B cell (primary cell): ENCODE data around the gene SLC9A7. TPM values are rescaled to one million over a fixed set of nuclear protein-coding genes. Genes with fewer than 3 reads are reported as not detected.

Experiments used
- ATAC-seq: fragments of 200-7000 bp; cut with Tn5 transposase; one replicate; pipeline ENCODE4 v1.10.0; 2021; ENCODE audit warnings: low read depth, mild to moderate bottlenecking, moderate number of reproducible peaks, moderate library complexity
- CTCF ChIA-PET: fragments of 350-600 bp; sonication (Branson Sonifier 250); formaldehyde crosslinking; loops from one replicate; lab custom pipeline; 2021; ENCODE audit warnings: antibody characterized with exemption, inconsistent platforms; lab: Charles Lee
- POLR2A ChIA-PET: fragments of 350-600 bp; sonication (Branson Sonifier 250); formaldehyde crosslinking; loops from one replicate; lab custom pipeline; 2021; ENCODE audit warnings: antibody characterized with exemption; lab: Charles Lee
- DNase-seq: peaks from one replicate; pipeline ENCODE4 v3.0.0; 2013
- H2AFZ ChIP-seq: 2 replicates; pipeline ENCODE4 v1.6.1; 2012; ENCODE audit warnings: mild to moderate bottlenecking, low read depth, low read length; ENCODE audit not compliant: insufficient read depth, poor library complexity, severe bottlenecking
- H3K27ac ChIP-seq, 2 donors: 1 replicate in 1 of 2; 2 replicates in 1 of 2; pipeline ENCODE4 v1.5.1; 2012 to 2013; ENCODE audit warnings: low read length in 2 of 2, mild to moderate bottlenecking in 2 of 2, moderate library complexity in 1 of 2
- H3K27me3 ChIP-seq, 4 experiments: fragments of 200-600 bp in 1 of 4; sonication (generic) in 1 of 4; replicated peaks in 1 of 4; 1 replicate in 2 of 4; 2 replicates in 2 of 4; pipeline versions ENCODE4 v1.6.1 to v1.7.0; 2013 to 2016; ENCODE audit warnings: low read length in 3 of 4, mild to moderate bottlenecking in 2 of 4, mixed read lengths in 1 of 4, moderate library complexity in 1 of 4; ENCODE audit not compliant: insufficient read depth in 4 of 4, control insufficient read depth in 3 of 4; ENCODE audit errors: control extremely low read depth in 1 of 4
- H3K36me3 ChIP-seq, 2 experiments: replicated peaks in 1 of 2; 1 replicate in 1 of 2; 2 replicates in 1 of 2; pipeline versions ENCODE4 v1.6.1 to v1.7.1; 2013; ENCODE audit warnings: low read length in 1 of 2; ENCODE audit not compliant: insufficient read depth in 2 of 2, control insufficient read depth in 1 of 2; ENCODE audit errors: control extremely low read depth in 1 of 2, extremely low read depth in 1 of 2
- H3K4me1 ChIP-seq, 2 donors: fragments of 200-600 bp in 1 of 2; sonication (generic) in 1 of 2; 1 replicate in 1 of 2; 2 replicates in 1 of 2; pipeline versions ENCODE4 v1.5.1 to v1.6.1; 2013 to 2017; ENCODE audit warnings: low read length in 2 of 2; ENCODE audit not compliant: control insufficient read depth in 2 of 2, insufficient read depth in 2 of 2
- H3K4me2 ChIP-seq: replicated peaks from 2 replicates; pipeline ENCODE3; 2012; ENCODE audit warnings: mild to moderate bottlenecking, low read depth, low read length; ENCODE audit not compliant: poor library complexity, severe bottlenecking
- H3K4me3 ChIP-seq, 5 experiments: fragments of 200-600 bp in 1 of 5; sonication (generic) in 1 of 5; 1 replicate in 3 of 5; 2 replicates in 2 of 5; pipeline versions ENCODE4 v1.5.1 to v1.7.0; 2011 to 2016; ENCODE audit warnings: low read length in 4 of 5, mild to moderate bottlenecking in 4 of 5, low read depth in 2 of 5, control low read depth in 1 of 5, moderate library complexity in 1 of 5; ENCODE audit not compliant: insufficient read depth in 1 of 5; ENCODE audit errors: control extremely low read depth in 1 of 5, extremely low read depth in 1 of 5
- H3K79me2 ChIP-seq: fragments of 200-600 bp; sonication (generic); one replicate; pipeline ENCODE4 v1.6.0; 2016; ENCODE audit warnings: low read length; ENCODE audit not compliant: control insufficient read depth, insufficient read depth
- H3K9ac ChIP-seq: fragments of 200-600 bp; sonication (generic); 2 replicates; pipeline ENCODE4 v1.6.1; 2017; ENCODE audit warnings: mild to moderate bottlenecking, low read length, moderate library complexity
- H3K9me3 ChIP-seq, 3 donors: one replicate each; pipeline versions ENCODE4 v1.6.1 to v1.7.1; 2013; ENCODE audit warnings: low read length in 2 of 3; ENCODE audit not compliant: control insufficient read depth in 2 of 3, insufficient read depth in 1 of 3; ENCODE audit errors: control extremely low read depth in 1 of 3
- H4K20me1 ChIP-seq: 2 replicates; pipeline ENCODE4 v1.6.0; 2012; ENCODE audit warnings: mild to moderate bottlenecking, low read length; ENCODE audit not compliant: insufficient read depth, control insufficient read depth, poor library complexity, severe bottlenecking
- H3K27ac Mint-ChIP-seq: one replicate; pipeline ENCODE4 v1.8.0; 2021; ENCODE audit warnings: mixed read lengths
- H3K27me3 Mint-ChIP-seq: one replicate; pipeline ENCODE4 v1.8.0; 2021; ENCODE audit warnings: mixed read lengths
- H3K4me1 Mint-ChIP-seq: one replicate; pipeline ENCODE4 v1.8.0; 2021; ENCODE audit warnings: mixed read lengths
- H3K4me3 Mint-ChIP-seq: one replicate; pipeline ENCODE4 v1.8.0; 2021; ENCODE audit warnings: mixed read lengths
- H3K9me3 Mint-ChIP-seq: one replicate; pipeline ENCODE4 v1.8.0; 2022; ENCODE audit warnings: mixed read lengths; ENCODE audit not compliant: insufficient read depth
- CTCF ChIP-seq: fragments of 200-600 bp; IDR thresholded peaks from one replicate; pipeline ENCODE4 v1.8.0; 2022; ENCODE audit warnings: antibody characterized with exemption, mild to moderate bottlenecking
- EZH2 ChIP-seq: IDR thresholded peaks from 2 replicates; pipeline ENCODE4 v1.6.1; 2012; ENCODE audit warnings: borderline replicate concordance, low read depth, mild to moderate bottlenecking, moderate library complexity, low read length; ENCODE audit not compliant: insufficient read depth, poor library complexity, severe bottlenecking
- WGBS: methylation state at CpG from one replicate; pipeline ENCODE4 v1.1.5; 2013; ENCODE audit warnings: missing lambda C conversion rate; ENCODE audit not compliant: insufficient coverage; 5-methylcytosine and 5-hydroxymethylcytosine counted together
- intact Hi-C: fragments of 100-400 bp; cut with micrococcal nuclease; formaldehyde crosslinking; loops from one replicate; pipeline ENCODE4 v1.10.0; 2022
- polyA plus RNA-seq: library from polyadenylated mRNA; depleted of rRNA; stranded (reverse); fragments of >200 nt; gene quantifications from 2 replicates; pipeline ENCODE4 v1.2.3, GENCODE V29; 2012
- total RNA-seq, 2 donors: library from RNA; stranded (reverse); fragments of 120-200 nt in 1 of 2; gene quantifications; 1 replicate in 1 of 2; 2 replicates in 1 of 2; pipeline versions ENCODE4 v1.2.3 to v1.2.4, GENCODE V29; 2013 to 2022

The SLC9A7 gene
- total and polyA plus RNA-seq, 2 donors (not counting 1 experiment from before 2014, with no cell fraction given): 24.9 to 53.2 TPM

- CTCF ChIA-PET: interaction anchor here (1.1 kb wide), 1 partner anchor 41 kb away, joined by 3 read pairs; no protein-coding TSS in a partner anchor
- POLR2A ChIA-PET: interaction anchor here (0.6 kb wide), 2 partner anchors 80 to 216 kb away, joined by 4 to 5 read pairs; no protein-coding TSS in a partner anchor
- H3K27ac Mint-ChIP-seq: peak overlapping the region; percentile 96
These were observed 3.2 kb downstream of the SLC9A7 start for GRCh38 chrX:46755671-46756070.

More at GRCh38 chrX:46755671-46756070, 3.2 kb downstream of the SLC9A7 start:
- peak overlapping the region; percentile 76 for H3K4me2 ChIP-seq
- WGBS: no CpG with 5 or more reads among the region's 10 CpGs
- Mint-ChIP-seq H3K4me3 (peak overlapping the region; percentile 59), H3K9me3 (no peaks in the 10 kb centered on the region), H3K27me3 (no peaks in the 10 kb centered on the region), H3K4me1 (peaks cover 62% of the 10 kb centered on the region)
- TF ChIP-seq CTCF (no peak), EZH2 (no peak)
- no peak overlapping the region for H3K9ac ChIP-seq
- H3K4me1 ChIP-seq: peaks cover 43 to 53% of the 10 kb centered on the region in 2 donors
- H3K27ac ChIP-seq: peak overlapping the region; percentile 22 to 72
- no peak for ATAC-seq
- H3K79me2 ChIP-seq: peaks cover 68% of the 10 kb centered on the region
- no peaks in the 10 kb centered on the region for H3K27me3 ChIP-seq
- DNase-seq: no peak
- H3K36me3 ChIP-seq: no peaks in the 10 kb centered on the region
- H4K20me1 ChIP-seq: no peaks in the 10 kb centered on the region
- no peak overlapping the region for H2AFZ ChIP-seq
- peak overlapping the region in 1 of 5 experiments; percentile 26 for H3K4me3 ChIP-seq
- intact Hi-C loops: loop anchor here (2.0 to 10.0 kb wide), 3 partner anchors 43 to 729 kb away; partner anchors contain the start of genes CDK16 and ZNF41
- no peaks in the 10 kb centered on the region for H3K9me3 ChIP-seq
